ENCODE measurements around the gene AKR1E2. TPM values are rescaled to one million over a fixed set of nuclear protein-coding genes. Genes with fewer than 3 reads are reported as not detected.

Gene AKR1E2
- total RNA-seq, 1 donor from 2014 or later = 0.53 TPM

DNA sequence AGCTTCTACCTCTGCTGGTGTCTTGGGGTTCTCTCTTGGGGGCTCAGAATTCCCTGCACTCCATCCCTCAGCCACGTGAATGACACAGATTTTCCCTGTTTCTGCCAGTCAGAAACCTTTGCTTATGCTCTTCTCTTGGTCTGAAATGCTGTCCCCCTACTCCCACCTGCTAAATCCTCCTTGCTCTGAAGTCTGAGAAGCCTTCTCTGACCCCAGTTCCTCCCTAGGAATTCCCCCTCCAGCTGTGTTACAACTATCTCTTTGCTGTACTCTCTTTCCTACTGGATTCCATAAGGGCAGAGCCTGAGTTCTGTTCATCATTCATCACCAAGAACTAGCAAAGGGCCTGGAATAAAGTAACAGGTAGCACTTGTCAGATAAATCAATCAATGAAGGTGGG, 33.6 kb upstream of the AKR1E2 start:
- TF ChIP-seq, protein P1, sequence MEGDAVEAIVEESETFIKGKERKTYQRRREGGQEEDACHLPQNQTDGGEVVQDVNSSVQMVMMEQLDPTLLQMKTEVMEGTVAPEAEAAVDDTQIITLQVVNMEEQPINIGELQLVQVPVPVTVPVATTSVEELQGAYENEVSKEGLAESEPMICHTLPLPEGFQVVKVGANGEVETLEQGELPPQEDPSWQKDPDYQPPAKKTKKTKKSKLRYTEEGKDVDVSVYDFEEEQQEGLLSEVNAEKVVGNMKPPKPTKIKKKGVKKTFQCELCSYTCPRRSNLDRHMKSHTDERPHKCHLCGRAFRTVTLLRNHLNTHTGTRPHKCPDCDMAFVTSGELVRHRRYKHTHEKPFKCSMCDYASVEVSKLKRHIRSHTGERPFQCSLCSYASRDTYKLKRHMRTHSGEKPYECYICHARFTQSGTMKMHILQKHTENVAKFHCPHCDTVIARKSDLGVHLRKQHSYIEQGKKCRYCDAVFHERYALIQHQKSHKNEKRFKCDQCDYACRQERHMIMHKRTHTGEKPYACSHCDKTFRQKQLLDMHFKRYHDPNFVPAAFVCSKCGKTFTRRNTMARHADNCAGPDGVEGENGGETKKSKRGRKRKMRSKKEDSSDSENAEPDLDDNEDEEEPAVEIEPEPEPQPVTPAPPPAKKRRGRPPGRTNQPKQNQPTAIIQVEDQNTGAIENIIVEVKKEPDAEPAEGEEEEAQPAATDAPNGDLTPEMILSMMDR (IDR thresholded peaks at IDR 0.05) = no peak

DNA sequence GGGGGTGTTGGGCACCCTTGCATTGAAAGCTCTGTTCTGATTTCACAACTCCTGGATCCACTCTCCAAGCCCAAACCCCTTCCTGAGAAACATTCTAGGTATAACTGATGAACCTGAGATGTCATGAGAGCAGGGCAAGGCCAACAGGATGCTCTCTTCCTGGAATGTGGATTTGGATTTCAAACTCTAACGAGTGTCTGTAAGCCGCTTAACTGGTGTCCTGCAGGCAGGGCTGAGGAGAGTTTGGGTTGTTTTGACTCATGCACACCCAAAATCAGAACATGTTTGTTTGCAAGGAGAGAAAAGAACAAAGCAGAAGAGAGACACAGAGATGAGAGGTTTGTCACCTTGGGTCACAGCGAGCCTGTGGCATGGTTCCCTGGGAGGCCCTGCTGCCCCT, 24.6 kb upstream of the AKR1E2 start:
- TF ChIP-seq, protein P1 (IDR thresholded peaks at IDR 0.05) = no peak

More for the DNA sequence above, 33.6 kb upstream of the AKR1E2 start:
- Histone ChIP-seq H3K36me3 (no peaks in the 10 kb centered on the region), H3K9me3 (no peaks in the 10 kb centered on the region), H3K27ac (no peak overlapping the region), H3K4me1 (no peaks in the 10 kb centered on the region), H3K27me3 (no peaks in the 10 kb centered on the region), H3K4me3 (no peak overlapping the region)
- no peak for DNase-seq (ENCODE audit: low spot score in 2 of 2)
- intact Hi-C loops (cut with DNase I) = no loop called here

DNA sequence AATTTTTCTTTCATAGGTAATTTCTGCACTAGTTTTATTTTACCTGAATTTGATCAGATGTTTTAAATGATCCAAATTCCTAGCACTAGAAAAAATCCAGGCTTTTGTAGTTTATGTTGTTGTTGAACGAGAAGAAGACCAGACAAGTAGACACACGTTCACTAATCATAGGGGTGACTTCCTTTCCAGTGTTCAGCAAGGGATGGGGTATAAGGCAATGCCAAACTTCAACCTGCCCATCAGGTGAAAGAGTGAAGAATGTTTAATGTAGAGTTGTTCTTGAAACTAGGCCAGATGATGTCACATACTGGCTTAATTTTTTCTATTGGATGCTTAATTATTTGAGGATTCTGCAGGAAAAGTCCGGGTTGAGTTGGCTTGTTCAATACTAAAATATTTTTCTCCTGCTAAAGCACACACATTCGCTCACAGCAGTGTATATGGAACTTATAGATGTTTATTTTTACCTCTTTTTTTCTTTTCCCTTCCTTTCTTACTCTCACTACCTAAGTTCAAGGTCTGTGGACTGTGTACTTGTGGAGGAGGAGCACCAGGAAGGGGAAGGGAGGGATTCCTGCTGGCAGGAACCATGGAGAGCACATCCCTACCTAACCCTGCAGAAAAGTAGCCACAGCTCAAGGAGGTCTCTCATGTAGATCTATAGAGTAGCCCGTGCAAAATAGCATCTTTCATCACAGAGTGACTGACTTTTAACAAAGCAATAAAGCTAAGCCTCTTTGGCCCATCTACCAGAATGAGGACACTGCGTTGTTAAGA, 23.1 kb upstream of the AKR1E2 start:
- no peak overlapping the region for H3K4me3 ChIP-seq
- intact Hi-C loops (cut with DNase I) = no loop called here
- no peaks in the 10 kb centered on the region for H3K9me3 ChIP-seq
- no peaks in the 10 kb centered on the region for H3K27me3 ChIP-seq
- no peak for DNase-seq (ENCODE audit: low spot score in 2 of 2)
- no peaks in the 10 kb centered on the region for H3K4me1 ChIP-seq
- H3K27ac ChIP-seq = no peak overlapping the region
- H3K36me3 ChIP-seq = no peaks in the 10 kb centered on the region
- TF ChIP-seq, protein P1 (IDR thresholded peaks at IDR 0.05) = no peak

More for the DNA sequence above, 24.6 kb upstream of the AKR1E2 start:
- no peaks in the 10 kb centered on the region for H3K4me1 ChIP-seq
- H3K9me3 ChIP-seq = no peaks in the 10 kb centered on the region
- no peaks in the 10 kb centered on the region for H3K27me3 ChIP-seq
- no peak overlapping the region for H3K27ac ChIP-seq
- H3K4me3 ChIP-seq = no peak overlapping the region
- no peaks in the 10 kb centered on the region for H3K36me3 ChIP-seq
- no peak for DNase-seq (ENCODE audit: low spot score in 2 of 2)
- intact Hi-C loops (cut with DNase I) = no loop called here

DNA sequence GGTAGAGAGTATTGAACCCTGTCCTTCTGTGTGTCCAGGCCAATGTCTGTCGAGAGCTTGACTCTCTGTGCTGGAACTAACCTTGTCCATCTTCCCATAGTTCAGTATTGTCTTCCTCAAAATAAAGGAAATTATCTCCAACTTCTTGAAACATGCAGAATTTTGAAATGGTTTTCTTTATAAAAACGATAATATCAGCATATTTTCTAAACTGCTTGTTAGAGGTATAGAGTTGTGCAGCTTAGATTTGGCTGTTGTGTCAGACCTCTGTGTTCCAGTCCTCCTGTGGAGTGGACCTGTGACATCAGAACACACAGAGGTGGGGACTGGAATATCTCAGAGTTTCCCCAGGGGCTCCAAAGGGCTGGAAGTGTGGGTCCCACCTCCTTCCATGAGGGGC, 22.2 kb upstream of the AKR1E2 start:
- Histone ChIP-seq H3K9me3 (no peaks in the 10 kb centered on the region), H3K36me3 (no peaks in the 10 kb centered on the region), H3K4me3 (no peak overlapping the region), H3K27me3 (no peaks in the 10 kb centered on the region), H3K4me1 (no peaks in the 10 kb centered on the region), H3K27ac (no peak overlapping the region)
- TF ChIP-seq, protein P1 (IDR thresholded peaks at IDR 0.05) = no peak
- intact Hi-C loops (cut with DNase I) = no loop called here
- no peak for DNase-seq (ENCODE audit: low spot score in 2 of 2)

DNA sequence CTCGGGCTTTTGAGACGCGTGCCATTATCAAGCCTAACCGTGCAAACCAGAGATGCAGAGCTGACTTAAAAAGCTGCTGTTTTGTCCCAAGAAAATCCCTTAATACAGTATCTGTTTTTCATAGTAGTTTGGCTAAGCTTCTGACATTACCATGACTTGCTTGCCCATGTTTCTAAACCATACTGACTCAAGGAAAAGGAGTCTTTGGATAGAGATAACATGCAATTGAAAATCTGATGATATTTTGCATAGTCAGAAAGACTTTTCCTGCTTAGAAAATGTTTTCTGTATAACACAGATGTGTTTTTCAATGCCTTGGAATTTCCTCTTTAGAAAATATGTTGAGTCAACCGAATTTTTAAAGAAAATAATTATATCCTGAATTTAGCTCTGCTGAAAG, 21.5 kb upstream of the AKR1E2 start:
- Histone ChIP-seq H3K36me3 (no peaks in the 10 kb centered on the region), H3K27me3 (no peaks in the 10 kb centered on the region), H3K4me3 (no peak overlapping the region), H3K9me3 (no peaks in the 10 kb centered on the region), H3K4me1 (no peaks in the 10 kb centered on the region), H3K27ac (no peak overlapping the region)
- intact Hi-C loops (cut with DNase I) = no loop called here
- TF ChIP-seq, protein P1 (IDR thresholded peaks at IDR 0.05) = no peak
- DNase-seq (ENCODE audit: low spot score in 2 of 2) = no peak

Data from ascending aorta (tissue), 2 donors.